Stimulated activated CD4-positive, alpha-beta T cell treated with anti-CD3 and anti-CD28 coated beads, Interleukin-4, amount 100 ng/mL, for 4 hours (primary cell): ENCODE results near the gene RRAS.

Experiments
- DNase-seq, 2 experiments: peaks; one replicate each; pipeline ENCODE4 v3.0.0-alpha.2; 2020

Gene RRAS

DNA sequence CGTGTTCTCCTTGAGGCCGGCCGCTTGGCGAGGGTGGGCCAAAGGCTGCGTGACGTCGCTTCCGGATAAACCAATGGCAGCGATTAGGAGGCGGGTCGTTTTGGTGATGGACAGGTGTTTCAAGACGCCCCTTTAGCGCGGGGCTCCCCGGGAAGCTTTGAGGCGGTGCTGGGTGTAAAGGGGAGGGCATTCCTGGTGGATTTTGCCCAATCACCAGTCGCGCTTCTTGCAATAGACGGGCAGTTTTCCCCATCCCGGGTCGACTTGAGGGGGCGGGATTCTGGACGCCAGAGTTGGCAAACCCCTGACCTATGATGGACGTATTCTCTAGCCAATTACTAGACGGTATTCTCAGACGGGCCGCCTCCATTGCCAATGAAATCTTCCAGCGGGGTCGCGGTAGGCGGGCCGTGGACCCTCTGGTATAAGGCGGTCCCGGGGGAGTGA lies 36.9 kb upstream of the RRAS start:
- DNase-seq, result peak; percentile 95 to 98

GRCh38 chr19:49676136-49676783 lies 36.3 kb upstream of the RRAS start:
- DNase-seq, result peak; percentile 36 to 48

- peak; percentile 68 to 75 for DNase-seq
Observed at GRCh38 chr19:49672131-49672919, 32.4 kb upstream of the RRAS start.

- DNase-seq, result no peak
Observed at GRCh38 chr19:49669516-49669915, 29.6 kb upstream of the RRAS start.

DNA sequence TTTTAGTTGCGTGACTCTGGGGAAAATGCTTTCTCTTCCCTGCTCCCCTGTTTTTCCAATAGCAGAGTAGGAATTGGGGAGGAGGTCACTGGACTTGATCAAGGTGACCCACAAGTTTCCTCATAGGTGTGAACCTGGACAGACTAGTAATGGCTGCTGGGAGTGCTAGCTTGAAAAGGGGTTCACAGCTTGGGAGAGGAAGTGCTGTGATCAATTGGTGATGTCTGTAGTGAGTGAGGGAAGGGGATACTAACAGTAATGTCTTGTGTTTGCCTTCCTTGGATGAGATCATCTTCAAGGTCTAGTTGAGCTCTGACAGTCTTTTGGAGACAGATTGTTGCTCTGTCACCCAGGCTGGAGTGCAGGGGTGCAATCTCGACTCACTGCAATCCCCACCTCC lies 27.5 kb upstream of the RRAS start:
- DNase-seq, result no peak

DNA sequence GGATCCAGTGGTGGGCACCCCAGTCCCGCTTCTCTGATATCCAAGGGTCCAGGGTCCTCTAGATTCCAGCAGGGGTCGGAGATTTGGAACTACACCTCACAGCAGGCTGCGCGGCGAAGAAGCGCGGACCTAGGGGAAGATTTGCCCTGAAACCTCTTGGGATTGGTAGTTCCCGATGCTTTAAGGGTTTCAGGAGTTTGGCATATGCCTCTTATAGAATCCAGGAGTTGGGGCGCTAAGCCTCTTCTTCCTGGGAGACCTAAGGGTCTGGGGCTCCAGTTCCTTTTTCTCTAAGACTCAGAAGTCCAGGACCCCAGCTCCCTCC lies 26.1 kb upstream of the RRAS start:
- no peak for DNase-seq

DNA sequence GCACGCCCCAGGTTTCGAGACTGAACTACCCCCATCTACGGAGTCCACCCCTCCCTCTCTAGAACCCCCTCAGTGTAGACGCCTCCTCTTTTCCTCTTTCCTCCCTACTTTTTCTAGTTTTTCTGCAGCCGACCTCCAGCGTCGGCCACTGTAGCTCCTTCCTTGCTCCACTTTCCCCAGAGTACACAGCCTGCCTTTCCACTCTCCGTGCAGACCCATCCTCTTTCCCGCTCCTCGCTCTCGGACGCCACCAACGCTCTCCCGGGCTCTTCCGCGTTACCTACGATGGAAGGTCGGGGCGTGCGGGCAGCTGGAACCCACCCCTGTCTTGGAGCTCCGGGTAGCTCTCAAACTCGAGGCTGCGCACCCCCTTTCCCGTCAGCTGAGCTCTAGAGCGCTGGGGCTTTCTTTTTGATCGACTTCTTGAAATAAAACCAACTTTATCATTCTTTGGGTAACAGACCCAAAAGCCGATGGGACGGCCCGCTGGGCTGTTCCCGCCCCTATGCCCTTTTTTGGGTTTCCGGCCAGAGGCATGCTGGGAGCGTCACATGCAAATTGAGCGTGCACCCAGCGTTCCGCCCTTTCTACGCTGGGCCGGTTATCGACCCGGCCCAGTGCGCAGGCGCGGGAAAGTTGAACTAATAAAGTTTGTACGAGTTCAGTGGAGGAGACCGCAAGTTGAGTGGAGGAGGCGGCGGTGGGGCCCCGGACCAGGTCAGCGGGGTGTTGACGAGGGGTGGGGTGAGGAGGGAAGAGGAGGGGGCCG lies 25.6 kb upstream of the RRAS start, which contains the start of the genes BCL2L12 and IRF3:
Gene BCL2L12 (plus strand): TSS at position 583 of the 769 bp plus-strand sequence. CDS start 760 bp downstream, outside the sequence.
Gene IRF3 (minus strand): TSS at position 507 of the 769 bp plus-strand sequence. CDS start 1,019 bp downstream, outside the sequence.
- peak; percentile 98 to 99 for DNase-seq

- DNase-seq, result no peak
Observed at GRCh38 chr19:49665036-49665350, 25.1 kb upstream of the RRAS start.

DNA sequence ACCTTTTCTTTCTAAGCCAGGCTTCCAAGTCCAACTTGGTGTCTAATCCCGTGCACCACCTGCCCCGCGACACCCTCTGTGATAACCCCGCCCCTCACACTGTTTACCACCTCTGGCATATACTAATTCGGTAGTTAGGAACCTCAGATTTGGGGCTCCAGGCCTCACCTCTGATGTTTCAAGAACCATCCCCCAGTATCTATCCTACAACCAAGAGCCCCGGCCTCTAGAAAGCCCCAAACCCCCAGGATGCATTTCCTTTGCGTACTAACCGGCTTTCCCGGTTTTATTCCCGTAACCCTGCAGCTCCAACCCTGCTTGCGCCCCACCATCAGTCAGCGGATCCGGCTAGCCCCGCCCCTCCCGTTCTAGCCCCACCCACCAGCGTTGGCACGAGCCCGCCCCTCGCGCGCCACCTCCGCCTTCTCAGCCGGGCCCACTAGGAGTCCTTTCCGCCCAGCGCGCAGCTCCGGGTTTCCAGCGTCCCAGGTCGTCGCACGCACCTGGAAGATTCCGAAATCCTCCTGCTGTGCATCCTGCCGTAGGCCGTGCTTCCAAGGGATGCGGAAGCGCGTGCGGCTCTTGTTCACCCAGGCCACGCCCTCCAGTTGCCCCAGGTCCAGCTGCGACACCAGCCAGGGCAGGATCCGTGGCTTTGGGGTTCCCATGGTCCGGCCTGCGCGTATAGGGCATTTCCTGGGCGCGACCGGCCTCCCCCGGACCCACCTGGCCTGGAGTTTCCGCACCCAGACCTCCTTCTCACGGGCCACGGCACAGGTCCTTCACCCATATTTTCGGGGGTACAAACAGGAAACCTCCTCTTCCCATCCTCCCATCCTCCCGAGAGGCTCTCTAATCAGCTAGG lies 24.5 kb upstream of the RRAS start:
- peak; percentile 84 to 94 for DNase-seq

GRCh38 chr19:49663224-49663623 lies 23.3 kb upstream of the RRAS start:
- no peak for DNase-seq

- no peak for DNase-seq
Observed at GRCh38 chr19:49662011-49662410, 22.1 kb upstream of the RRAS start.

GRCh38 chr19:49660338-49660961 lies 20.5 kb upstream of the RRAS start:
- DNase-seq, result no peak

- DNase-seq, result no peak
Observed at GRCh38 chr19:49658566-49659442, 18.9 kb upstream of the RRAS start.

GRCh38 chr19:49658139-49658517 lies 18.2 kb upstream of the RRAS start:
- DNase-seq, result no peak

DNA sequence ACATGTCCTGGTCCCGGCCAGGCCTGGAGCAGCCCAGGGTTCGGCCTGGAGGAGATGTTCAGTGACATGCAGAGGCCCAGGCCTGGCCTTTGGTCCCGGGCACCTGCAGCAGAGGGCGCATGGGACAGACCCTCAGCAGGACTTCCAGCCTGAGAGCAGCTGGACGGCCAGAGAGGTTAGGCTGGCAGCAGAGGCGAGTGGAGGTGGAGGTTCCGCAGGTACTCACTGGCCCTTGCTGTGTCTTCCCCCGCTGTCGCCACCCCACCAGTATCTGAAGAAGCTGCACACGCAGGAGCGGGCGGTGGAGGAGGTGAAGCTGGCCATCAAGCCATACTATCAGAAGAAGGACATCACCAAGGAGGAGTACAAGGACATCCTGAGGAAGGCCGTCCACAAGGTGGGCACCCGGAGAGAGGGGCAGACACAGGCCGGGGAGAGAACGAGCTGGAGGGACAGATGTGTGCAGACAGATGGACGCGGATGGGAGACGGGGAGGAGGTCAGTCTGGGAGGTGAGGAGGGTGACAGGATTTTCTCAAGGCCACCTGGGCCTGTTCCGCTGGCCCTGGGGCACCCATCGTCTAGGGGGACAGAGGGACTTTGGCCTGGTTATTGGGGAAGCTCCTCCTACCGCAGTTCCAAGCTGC lies 17.7 kb upstream of the RRAS start:
- no peak for DNase-seq

GRCh38 chr19:49656456-49657109 lies 16.6 kb upstream of the RRAS start:
- no peak for DNase-seq

GRCh38 chr19:49655570-49656455 lies 15.9 kb upstream of the RRAS start:
- DNase-seq, result no peak

DNA sequence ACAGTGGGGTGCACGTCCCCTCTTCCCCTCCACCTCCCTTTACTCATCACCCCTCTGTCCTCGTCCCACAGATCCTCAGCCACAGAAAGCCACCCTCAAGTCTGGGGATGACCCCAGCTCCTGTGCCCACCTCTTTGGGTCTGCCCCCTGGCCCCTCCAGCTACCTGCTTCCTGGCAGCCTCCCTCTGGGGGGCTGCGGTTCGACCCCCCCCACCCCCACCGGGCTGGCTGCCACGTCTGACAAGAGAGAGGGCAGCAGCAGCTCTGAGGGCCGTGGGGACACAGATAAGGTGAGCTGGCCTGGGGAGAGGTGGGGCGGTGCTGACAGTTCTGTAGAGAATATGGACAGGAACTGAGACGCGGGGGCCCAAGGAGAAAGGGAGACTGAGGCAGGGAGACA lies 14.6 kb upstream of the RRAS start:
- DNase-seq, result no peak

- no peak for DNase-seq
Observed at GRCh38 chr19:49653466-49653806, 13.5 kb upstream of the RRAS start.
